HepG2 (cell line): ENCODE results near the gene APOA1. TPM values are rescaled to one million over a fixed set of nuclear protein-coding genes. Genes with fewer than 3 reads are reported as not detected.

Source experiments
- AGO1 ChIP-seq: fragments of 200-400 bp; formaldehyde crosslinking; IDR thresholded peaks from 2 replicates; pipeline ENCODE4 v1.6.1; 2017; ENCODE audit warnings: mild to moderate bottlenecking, low read depth, low read length, moderate library complexity; ENCODE audit not compliant: poor library complexity, severe bottlenecking
- CBFB ChIP-seq: sonication (generic); formaldehyde crosslinking; IDR thresholded peaks from 2 replicates; pipeline ENCODE4 v1.4.0; 2020; ENCODE audit warnings: missing genetic modification reagents
- CENPT ChIP-seq: sonication (generic); formaldehyde crosslinking; IDR thresholded peaks from 2 replicates; pipeline ENCODE4 v1.8.0; 2022; ENCODE audit warnings: low read depth, mild to moderate bottlenecking, moderate library complexity, missing genetic modification reagents
- CREB3 ChIP-seq: sonication (generic); formaldehyde crosslinking; IDR thresholded peaks from 2 replicates; pipeline ENCODE4 v1.5.0; 2020; ENCODE audit warnings: missing genetic modification reagents
- ELF3 ChIP-seq: IDR thresholded peaks from 2 replicates; pipeline ENCODE4 v1.6.1; 2016; ENCODE audit warnings: missing genetic modification reagents, missing compliant biosample characterization
- GATAD1 ChIP-seq: IDR thresholded peaks from 2 replicates; pipeline ENCODE4 v1.6.1; 2016; ENCODE audit warnings: missing genetic modification reagents, missing compliant biosample characterization
- HNRNPK ChIP-seq: fragments of 200-400 bp; formaldehyde crosslinking; IDR thresholded peaks from 2 replicates; pipeline ENCODE4 v1.6.1; 2018; ENCODE audit warnings: low read length, low read depth, moderate library complexity, mild to moderate bottlenecking; ENCODE audit not compliant: poor library complexity, severe bottlenecking
- JUND ChIP-seq: sonication (generic); formaldehyde crosslinking; IDR thresholded peaks from 2 replicates; pipeline ENCODE4 v1.8.0; 2022; ENCODE audit warnings: mild to moderate bottlenecking, missing genetic modification reagents
- ZNF446 ChIP-seq: sonication (generic); formaldehyde crosslinking; IDR thresholded peaks from 2 replicates; pipeline ENCODE4 v1.5.0; 2020; ENCODE audit warnings: mild to moderate bottlenecking, missing genetic modification reagents
- ZNF558 ChIP-seq: sonication (generic); formaldehyde crosslinking; IDR thresholded peaks from 2 replicates; pipeline ENCODE4 v1.9.0; 2022; ENCODE audit warnings: mild to moderate bottlenecking, missing genetic modification reagents, borderline replicate concordance
- ZNF609 ChIP-seq: sonication (generic); formaldehyde crosslinking; IDR thresholded peaks from 2 replicates; pipeline ENCODE4 v1.4.0; 2020; ENCODE audit warnings: mild to moderate bottlenecking, missing genetic modification reagents, borderline replicate concordance
- ZSCAN31 ChIP-seq: sonication (generic); formaldehyde crosslinking; IDR thresholded peaks from 2 replicates; pipeline ENCODE4 v1.5.0; 2020; ENCODE audit warnings: low read depth, mild to moderate bottlenecking, missing genetic modification reagents
- polyA plus RNA-seq, 8 experiments: library from polyadenylated mRNA; depleted of rRNA in 3 of 8; stranded (reverse) in 7 of 8; unstranded in 1 of 8; fragments of >200 nt; fragmentation: Illumina TruSeq in 4 of 8; extraction: Trizol in 4 of 8; gene quantifications; 2 replicates each; pipeline versions ENCODE4 v1.2.1 to v1.2.3, GENCODE V29; 2011 to 2016; ENCODE audit warnings: low read depth in 4 of 8, missing spikeins in 1 of 8, mixed read lengths in 1 of 8; ENCODE audit not compliant: insufficient read depth in 1 of 8
- total RNA-seq, 5 experiments: library from RNA; depleted of rRNA; stranded (reverse); fragments of >200 nt; fragmentation: Illumina TruSeq; extraction: Trizol; gene quantifications; 2 replicates each; pipeline ENCODE4 v1.2.3, GENCODE V29; 2016; ENCODE audit warnings: low read depth in 1 of 5
- TF ChIP-seq, protein P1 (sequence below): sonication (generic); formaldehyde crosslinking; IDR thresholded peaks from 2 replicates; pipeline ENCODE4 v1.4.0; 2020; ENCODE audit warnings: missing genetic modification reagents
- TF ChIP-seq, protein P2 (sequence below): sonication (generic); formaldehyde crosslinking; IDR thresholded peaks from 2 replicates; pipeline ENCODE4 v1.4.0; 2020; ENCODE audit warnings: missing genetic modification reagents, borderline replicate concordance

The APOA1 gene
- total and polyA plus RNA-seq, 2 of the 13 experiments (the other 11 are each of a cell fraction or from before 2014, with no cell fraction given) = 1,973 to 5,485 TPM

DNA sequence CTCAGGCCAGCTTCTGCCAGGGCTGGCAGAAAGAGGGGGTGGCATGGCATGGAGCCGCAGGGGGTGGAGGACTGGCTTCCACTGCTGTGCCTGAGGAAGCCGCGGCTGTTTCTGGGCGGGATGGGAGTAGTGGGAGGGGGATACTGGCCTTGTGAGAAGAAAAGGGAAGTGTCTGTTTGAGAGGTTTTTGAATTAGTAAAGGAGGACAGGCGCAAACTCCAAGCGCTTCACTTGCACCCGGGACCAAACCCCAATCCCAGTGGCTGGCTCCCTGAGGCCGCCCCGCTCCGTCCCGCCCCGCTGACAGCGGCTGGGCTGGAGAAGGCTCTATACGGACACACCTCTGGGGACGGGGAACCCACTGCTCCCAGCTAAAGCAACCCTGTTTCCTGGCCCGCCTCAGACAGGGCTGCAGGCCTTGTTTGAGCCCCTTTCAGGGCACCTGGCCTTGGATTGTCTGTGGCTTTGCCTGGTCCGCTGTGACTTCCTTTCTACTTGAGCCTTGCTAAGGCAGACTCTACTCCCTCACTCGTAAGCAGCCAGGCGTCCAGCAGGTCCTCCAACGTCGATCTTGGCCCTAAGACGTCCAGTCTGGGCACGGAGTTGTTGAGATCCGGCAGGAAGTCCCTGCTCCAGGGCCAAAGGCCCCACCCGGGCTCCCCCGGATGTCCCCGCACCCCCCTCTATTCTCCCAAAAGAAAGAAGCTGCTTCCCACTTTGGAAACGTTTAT lies 2.2 kb downstream of the APOA1 start (continued):
- TF ChIP-seq GATAD1 (CRISPR knock-in tag) = no peak
- peak; percentile 87 for TF ChIP-seq AGO1
- TF ChIP-seq JUND (CRISPR knock-in tag) = no peak; the same call in 1 of the 2 replicates
- no peak for TF ChIP-seq ZSCAN31 (CRISPR knock-in tag)
- TF ChIP-seq CBFB = no peak
- TF ChIP-seq ZNF609 (CRISPR knock-in tag) = 0 out of 2 replicates have a peak, but pooled peaks have one; percentile 9
- no peak for TF ChIP-seq ELF3 (CRISPR knock-in tag)
- TF ChIP-seq, protein P1, sequence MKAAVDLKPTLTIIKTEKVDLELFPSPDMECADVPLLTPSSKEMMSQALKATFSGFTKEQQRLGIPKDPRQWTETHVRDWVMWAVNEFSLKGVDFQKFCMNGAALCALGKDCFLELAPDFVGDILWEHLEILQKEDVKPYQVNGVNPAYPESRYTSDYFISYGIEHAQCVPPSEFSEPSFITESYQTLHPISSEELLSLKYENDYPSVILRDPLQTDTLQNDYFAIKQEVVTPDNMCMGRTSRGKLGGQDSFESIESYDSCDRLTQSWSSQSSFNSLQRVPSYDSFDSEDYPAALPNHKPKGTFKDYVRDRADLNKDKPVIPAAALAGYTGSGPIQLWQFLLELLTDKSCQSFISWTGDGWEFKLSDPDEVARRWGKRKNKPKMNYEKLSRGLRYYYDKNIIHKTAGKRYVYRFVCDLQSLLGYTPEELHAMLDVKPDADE = peak; percentile 76; the same call in 1 of the 2 replicates
- no peak for TF ChIP-seq CREB3 (CRISPR knock-in tag)
- no peak for TF ChIP-seq HNRNPK
- no peak for TF ChIP-seq CENPT (CRISPR knock-in tag)
- no peak for TF ChIP-seq ZNF446 (CRISPR knock-in tag)
- TF ChIP-seq, protein P2, sequence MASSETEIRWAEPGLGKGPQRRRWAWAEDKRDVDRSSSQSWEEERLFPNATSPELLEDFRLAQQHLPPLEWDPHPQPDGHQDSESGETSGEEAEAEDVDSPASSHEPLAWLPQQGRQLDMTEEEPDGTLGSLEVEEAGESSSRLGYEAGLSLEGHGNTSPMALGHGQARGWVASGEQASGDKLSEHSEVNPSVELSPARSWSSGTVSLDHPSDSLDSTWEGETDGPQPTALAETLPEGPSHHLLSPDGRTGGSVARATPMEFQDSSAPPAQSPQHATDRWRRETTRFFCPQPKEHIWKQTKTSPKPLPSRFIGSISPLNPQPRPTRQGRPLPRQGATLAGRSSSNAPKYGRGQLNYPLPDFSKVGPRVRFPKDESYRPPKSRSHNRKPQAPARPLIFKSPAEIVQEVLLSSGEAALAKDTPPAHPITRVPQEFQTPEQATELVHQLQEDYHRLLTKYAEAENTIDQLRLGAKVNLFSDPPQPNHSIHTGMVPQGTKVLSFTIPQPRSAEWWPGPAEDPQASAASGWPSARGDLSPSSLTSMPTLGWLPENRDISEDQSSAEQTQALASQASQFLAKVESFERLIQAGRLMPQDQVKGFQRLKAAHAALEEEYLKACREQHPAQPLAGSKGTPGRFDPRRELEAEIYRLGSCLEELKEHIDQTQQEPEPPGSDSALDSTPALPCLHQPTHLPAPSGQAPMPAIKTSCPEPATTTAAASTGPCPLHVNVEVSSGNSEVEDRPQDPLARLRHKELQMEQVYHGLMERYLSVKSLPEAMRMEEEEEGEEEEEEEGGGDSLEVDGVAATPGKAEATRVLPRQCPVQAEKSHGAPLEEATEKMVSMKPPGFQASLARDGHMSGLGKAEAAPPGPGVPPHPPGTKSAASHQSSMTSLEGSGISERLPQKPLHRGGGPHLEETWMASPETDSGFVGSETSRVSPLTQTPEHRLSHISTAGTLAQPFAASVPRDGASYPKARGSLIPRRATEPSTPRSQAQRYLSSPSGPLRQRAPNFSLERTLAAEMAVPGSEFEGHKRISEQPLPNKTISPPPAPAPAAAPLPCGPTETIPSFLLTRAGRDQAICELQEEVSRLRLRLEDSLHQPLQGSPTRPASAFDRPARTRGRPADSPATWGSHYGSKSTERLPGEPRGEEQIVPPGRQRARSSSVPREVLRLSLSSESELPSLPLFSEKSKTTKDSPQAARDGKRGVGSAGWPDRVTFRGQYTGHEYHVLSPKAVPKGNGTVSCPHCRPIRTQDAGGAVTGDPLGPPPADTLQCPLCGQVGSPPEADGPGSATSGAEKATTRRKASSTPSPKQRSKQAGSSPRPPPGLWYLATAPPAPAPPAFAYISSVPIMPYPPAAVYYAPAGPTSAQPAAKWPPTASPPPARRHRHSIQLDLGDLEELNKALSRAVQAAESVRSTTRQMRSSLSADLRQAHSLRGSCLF (CRISPR knock-in tag) = no peak
- TF ChIP-seq ZNF558 (CRISPR knock-in tag) = no peak
